GM12892 (cell line): ENCODE measurements around the gene SPATA2.

Experiments
- DNase-seq: peaks from one replicate; pipeline ENCODE4 v3.0.0; 2011; ENCODE audit not compliant: insufficient read length
- FAIRE-seq: peaks from 2 replicates; lab custom pipeline; 2011; peaks lifted over from hg19 to GRCh38; lab: Jason Lieb, UNC
- POLR2A ChIP-seq: IDR thresholded peaks from 2 replicates; pipeline ENCODE4 v1.6.1; 2011; ENCODE audit warnings: low read depth, low read length, control low read depth
- POLR2AphosphoS5 ChIP-seq: IDR thresholded peaks from 2 replicates; pipeline ENCODE4 v1.6.1; 2011; ENCODE audit warnings: low read depth, low read length, control low read depth
- TAF1 ChIP-seq: IDR thresholded peaks from 2 replicates; pipeline ENCODE4 v1.6.1; 2011; ENCODE audit warnings: low read depth, mild to moderate bottlenecking, control low read depth, low read length, borderline replicate concordance

The SPATA2 gene

DNA sequence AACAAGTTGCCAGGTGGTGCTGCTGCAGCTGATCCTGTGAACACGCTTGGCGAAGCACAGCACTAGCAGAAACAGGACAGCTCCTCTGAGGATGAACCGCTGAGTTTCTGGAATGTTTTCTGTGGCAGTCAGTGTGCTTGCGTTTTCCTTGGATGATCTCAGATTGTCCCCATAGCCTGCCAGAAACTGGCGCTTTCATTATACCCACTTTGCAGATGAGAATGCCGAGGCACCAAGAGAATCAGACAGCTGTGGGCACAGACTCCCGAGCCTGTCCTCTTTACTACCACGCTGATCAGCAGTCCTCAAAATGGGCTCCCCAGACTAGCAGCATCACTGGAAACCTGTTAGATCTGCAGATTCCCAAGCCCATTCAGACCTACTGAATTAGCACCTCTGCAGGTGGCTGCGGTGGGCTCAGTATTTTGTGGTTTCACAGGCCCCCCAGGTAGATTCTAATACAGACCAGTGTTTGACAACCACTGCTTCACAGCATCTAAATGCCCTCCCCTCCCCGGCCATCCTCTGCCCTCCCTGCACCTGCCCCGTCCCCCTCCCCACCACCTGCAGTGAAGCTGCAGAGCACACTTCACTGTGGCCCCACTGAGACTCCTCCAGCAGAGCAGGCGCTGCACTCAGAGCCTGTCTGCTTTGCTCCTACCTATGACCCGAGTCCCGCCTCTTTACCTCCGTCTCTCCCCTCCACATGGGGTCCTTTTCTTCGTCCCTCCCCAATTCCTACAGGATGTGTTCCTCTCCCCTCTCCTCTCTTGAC, 29.6 kb downstream of the SPATA2 start:
- no peak for FAIRE-seq
- DNase-seq = no peak
- no peak for TF ChIP-seq POLR2A
- TF ChIP-seq POLR2AphosphoS5 = no peak
- TF ChIP-seq TAF1 = no peak

DNA sequence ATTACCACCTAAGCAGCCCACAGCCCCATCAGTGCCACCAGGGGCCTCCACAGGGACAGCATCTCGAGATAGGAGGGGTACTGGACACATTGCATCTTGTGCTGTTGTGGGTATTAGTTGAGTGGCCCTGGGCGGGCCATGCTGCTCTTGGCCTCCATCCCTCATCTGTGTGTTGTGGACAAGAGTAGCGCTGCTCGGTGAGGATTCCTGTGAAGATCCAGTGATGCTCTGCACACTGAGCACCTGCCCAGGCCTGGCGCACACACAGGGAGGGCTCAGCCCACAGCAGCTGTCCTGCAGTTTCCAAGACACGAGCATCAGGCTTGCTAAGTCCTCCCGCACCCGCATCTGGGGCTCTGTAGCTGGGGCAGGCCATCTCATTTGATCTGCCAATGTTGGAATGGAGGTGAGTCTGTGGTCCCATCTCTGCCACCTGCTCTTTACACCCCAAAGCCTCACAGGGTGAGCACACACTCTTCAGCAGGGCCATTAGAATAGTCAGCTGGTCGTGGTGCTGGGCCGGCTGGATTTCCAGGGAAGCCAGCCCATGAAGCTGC, 32.0 kb downstream of the SPATA2 start:
- TF ChIP-seq POLR2A (no peak), POLR2AphosphoS5 (no peak), TAF1 (no peak)
- FAIRE-seq (no peak), DNase-seq (no peak)

DNA sequence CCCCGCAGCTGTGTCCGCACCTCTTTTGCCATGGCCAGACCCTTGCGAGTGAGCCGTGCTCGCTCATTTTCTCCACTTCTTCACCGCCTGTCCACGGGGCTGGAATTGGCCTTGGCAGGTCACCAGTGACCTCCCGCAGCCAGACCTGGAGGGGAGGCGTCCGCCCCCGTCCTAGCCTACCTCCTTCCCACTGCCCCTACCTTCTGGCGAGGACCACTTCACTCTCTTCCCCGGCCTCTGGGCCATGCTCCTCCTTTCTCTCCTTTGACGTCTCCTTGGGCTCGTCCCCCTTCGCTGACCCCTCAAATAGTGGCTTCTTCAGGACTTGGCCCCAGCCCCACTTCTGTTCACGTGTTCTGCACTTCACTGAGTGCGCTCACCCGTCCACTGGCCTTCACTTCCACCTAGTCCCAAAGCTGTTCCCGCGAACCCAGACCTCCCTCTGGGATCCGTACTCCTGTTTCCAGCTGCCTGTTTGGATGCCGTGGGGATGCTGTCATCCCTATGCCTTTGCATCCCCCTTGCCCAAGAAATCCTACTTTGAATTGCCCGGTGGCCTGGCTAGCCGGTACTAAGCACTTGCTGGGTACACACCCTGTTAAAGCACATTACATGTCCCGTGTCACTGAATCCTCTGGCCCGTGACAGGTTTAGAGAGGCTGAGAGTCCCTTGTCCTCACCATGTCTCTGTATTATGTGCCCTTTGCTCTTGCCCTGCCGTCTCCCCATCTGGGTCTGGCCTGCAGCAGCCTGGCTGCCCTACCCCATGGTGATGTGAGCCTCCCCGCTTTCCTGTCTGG, 33.0 kb downstream of the SPATA2 start:
- DNase-seq (no peak), FAIRE-seq (no peak)
- no peak for TF ChIP-seq TAF1
- TF ChIP-seq POLR2A = no peak
- no peak for TF ChIP-seq POLR2AphosphoS5

DNA sequence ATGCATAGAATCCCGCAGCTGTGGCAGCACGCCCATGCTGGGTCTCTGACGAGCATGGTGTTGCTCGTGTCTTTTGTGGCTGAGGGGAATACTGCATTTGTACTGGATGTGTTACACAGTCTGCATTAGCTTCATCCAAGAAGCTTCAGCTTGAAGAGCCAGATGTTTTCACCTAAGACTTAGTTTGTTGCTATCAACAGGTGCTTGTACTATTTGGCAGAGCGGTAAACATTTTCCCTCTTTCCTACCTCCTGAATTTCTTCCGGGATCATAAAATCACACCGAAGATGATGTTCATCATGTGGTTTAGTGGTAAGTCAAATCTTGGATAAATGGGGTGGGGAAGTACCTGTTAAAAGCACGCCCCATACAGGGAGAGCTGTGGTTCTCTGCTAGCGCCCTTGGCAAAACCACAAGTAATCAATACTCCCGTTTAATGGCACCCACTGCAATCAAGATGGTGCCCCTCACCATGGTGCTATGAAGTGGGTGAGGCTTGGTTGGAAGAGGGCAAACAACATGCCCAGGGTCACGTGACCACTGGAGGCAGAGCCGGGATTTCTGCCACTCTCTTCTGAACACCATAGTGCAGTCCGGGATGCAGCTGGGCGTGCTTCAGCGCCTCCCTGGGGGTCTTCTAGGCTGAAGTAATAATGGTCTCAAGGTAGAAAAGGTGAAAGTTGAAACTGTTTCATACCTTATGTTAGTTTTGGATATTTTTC, 34.4 kb downstream of the SPATA2 start:
- TF ChIP-seq TAF1 (no peak), POLR2AphosphoS5 (no peak), POLR2A (no peak)
- no peak for FAIRE-seq
- no peak for DNase-seq

DNA sequence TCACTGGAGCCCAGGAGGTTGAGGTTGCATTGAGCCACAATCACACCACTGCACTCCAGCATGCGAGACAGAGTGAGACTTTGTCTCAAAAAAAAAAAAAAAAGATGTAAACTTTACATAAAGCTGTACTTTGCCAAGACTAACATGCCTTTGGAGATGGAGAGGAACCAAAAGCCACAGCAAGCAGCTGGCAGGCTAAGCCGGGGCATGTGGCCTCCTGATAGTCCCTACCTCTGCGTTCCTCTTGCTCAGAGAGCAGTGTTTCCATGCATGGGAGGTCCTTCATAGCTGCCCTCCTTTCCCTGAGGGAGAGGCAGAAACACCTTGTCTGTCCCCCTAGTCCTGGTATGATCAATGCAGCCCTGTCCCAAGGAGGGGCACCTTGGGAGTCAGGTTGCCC, 35.2 kb downstream of the SPATA2 start:
- FAIRE-seq = no peak

DNA sequence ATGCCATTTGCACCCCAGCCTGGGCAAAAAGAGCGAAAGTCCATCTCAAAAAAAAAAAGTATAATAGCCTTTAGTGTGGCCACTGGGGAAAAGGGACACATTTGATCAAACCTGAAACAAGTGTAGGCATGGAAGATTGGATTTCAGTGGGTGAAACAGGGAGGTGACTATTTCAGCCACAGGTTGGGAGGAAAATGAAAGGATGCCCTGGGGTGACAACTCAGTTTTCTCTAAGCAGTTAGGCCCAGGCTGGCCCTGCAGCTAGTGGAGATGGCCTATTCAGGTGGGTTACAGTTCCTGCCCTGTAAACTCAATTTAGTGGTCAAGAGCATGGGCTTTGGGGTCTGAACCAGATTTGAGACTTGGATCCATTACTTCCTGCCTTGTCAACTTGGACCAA, 36.4 kb downstream of the SPATA2 start:
- FAIRE-seq = no peak
- DNase-seq = no peak
- TF ChIP-seq POLR2A = no peak
- TF ChIP-seq TAF1 = no peak
- TF ChIP-seq POLR2AphosphoS5 = no peak

More for the DNA sequence above, 35.2 kb downstream of the SPATA2 start:
- no peak for DNase-seq
- no peak for TF ChIP-seq TAF1
- TF ChIP-seq POLR2AphosphoS5 = no peak
- no peak for TF ChIP-seq POLR2A

DNA sequence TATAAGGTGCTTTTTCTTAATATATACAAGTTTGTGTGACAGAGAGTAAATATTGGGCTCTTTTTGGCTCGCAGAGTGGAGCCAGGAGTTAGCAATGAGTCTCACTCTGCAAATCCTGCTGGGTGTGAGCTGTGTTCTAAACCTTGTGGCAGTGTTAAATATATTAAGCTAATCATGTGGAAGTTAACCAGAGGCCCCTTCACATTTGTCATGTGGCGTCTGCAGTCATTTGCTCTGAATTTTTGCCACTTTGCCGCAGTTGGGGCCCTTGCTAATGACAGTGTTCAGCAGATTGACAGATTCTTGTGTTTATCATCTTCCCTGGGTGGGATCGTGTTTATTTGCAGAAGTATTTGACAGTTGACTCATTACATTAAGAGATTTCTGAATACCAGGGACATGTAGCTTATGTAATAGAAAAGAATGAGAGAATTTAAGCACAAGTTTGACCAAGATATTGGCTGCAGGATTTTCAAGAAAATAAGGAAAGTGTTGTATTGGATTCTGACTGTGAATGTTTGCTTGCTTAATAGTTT, 37.9 kb downstream of the SPATA2 start:
- DNase-seq (no peak), FAIRE-seq (no peak)
- TF ChIP-seq POLR2AphosphoS5 (no peak), TAF1 (no peak), POLR2A (no peak)

DNA sequence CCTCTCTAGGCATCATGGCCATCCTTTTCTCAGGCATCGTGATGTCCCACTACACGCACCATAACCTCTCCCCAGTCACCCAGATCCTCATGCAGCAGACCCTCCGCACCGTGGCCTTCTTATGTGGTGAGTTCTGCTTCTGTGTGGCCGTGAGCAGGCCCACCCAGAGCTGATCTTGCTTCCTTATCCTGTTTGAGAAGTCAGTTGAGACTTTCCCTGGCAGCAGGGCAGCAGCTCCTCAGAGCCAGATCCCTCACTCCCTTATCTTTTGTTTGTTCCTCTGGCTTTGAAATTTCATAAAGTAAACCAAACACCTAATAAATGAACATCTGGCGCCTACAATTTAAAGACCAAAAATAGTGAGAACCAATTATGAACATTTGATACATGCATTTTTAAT, 40.6 kb downstream of the SPATA2 start:
- DNase-seq = no peak
- FAIRE-seq = no peak
- TF ChIP-seq POLR2AphosphoS5 (no peak), TAF1 (no peak), POLR2A (no peak)

DNA sequence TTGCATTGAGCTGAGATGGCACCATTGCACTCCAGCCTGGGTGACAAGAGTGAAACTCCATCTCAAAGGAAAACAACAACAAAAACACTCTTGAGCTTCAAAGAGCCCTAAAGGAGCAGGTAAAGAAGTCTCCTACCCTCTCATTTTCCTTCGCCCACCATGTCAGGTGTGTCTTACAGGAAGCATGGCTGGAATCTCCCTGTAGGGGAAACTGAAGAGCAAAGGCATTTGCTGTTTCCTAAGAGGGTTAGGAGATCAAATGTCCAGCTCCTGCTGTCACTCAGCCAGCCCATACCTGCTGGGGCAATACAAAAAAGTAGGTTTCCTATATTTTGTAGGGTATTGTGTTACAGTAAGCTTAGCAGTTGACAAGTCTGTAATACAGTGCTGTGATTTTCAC, 43.3 kb downstream of the SPATA2 start:
- FAIRE-seq (no peak), DNase-seq (no peak)
- TF ChIP-seq POLR2A (no peak), TAF1 (no peak), POLR2AphosphoS5 (no peak)

DNA sequence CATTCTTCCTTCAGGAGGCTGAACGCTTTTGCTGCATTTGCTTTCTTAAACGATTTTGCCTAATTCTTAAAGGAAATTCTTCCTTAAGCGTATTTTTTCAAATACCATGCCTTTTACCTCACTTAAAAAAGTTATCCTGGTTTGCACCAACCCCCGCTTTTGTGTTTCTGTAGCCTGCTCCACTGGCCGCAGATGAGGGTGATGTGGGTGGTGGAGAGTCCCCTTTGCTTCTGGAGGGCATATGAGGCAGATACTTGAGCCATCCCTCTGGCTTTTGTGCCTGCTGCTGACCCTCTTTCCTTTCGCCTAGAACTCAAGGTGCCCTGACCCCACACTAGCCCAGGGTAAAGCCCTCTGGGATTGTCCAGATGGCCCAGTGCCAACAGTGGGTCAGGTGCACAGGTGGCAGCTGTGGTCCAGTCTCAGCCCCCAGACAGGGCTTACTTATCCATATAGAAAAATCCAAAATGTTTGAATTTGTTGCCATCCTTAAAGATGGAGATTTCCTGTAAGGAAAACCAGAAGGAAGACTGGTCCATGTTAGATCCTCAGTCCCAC, 43.9 kb downstream of the SPATA2 start:
- DNase-seq (no peak), FAIRE-seq (no peak)
- TF ChIP-seq POLR2AphosphoS5 = no peak
- no peak for TF ChIP-seq POLR2A
- TF ChIP-seq TAF1 = no peak

DNA sequence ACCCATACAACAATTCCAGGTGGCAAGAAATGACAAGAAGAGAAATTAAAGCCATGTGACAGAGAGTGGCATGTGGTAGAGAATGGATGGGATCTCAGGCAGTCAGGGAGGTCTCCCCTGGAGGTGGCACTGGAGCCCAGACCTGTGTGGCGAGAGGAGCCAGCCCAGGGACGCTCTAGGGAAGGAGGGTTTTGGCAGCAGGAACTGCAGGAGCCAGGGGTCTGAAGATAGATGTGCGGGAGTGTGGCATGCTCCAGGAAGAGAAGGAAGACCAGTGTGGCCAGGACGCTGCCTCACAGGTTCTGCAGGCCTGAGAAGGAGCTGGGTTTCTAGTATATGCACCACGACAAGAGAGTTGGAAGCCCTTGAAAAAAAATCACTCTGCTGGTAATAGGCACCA, 45.1 kb downstream of the SPATA2 start:
- DNase-seq (no peak), FAIRE-seq (no peak)
- TF ChIP-seq POLR2AphosphoS5 (no peak), TAF1 (no peak), POLR2A (no peak)
